ENCODE measurements around the gene TFB2M. TPM values are rescaled to one million over a fixed set of nuclear protein-coding genes. Genes with fewer than 3 reads are reported as not detected.

The TFB2M gene
- total and polyA plus RNA-seq, 10 of the 15 experiments (the other 5 are each of a cell fraction or from before 2014, with no cell fraction given) = 25.2 to 66.0 (median 36.1) TPM

- TF ChIP-seq SKIL (IDR thresholded peaks at IDR 0.05; ENCODE audit: low read depth, poor library complexity, severe bottlenecking) (peak; percentile 62), CBX5 (IDR thresholded peaks at IDR 0.05; ENCODE audit: low read depth) (peak; percentile 99)
Observed at GRCh38 chr1:246515390-246516005, 50.6 kb downstream of the TFB2M start (continued).

- no peak for FAIRE-seq
- peak overlapping the region; percentile 38; the same call in 1 of the 2 replicates for H3K4me2 ChIP-seq (ENCODE audit: control insufficient read depth, insufficient read depth)
- SMC1A ChIA-PET (ENCODE audit: uncharacterized antibody, unreplicated experiment) = no interaction called here
- no peak for TF ChIP-seq TBL1XR1 (IDR thresholded peaks at IDR 0.05; ENCODE audit: low read depth, low read length)
- TF ChIP-seq, protein P1, sequence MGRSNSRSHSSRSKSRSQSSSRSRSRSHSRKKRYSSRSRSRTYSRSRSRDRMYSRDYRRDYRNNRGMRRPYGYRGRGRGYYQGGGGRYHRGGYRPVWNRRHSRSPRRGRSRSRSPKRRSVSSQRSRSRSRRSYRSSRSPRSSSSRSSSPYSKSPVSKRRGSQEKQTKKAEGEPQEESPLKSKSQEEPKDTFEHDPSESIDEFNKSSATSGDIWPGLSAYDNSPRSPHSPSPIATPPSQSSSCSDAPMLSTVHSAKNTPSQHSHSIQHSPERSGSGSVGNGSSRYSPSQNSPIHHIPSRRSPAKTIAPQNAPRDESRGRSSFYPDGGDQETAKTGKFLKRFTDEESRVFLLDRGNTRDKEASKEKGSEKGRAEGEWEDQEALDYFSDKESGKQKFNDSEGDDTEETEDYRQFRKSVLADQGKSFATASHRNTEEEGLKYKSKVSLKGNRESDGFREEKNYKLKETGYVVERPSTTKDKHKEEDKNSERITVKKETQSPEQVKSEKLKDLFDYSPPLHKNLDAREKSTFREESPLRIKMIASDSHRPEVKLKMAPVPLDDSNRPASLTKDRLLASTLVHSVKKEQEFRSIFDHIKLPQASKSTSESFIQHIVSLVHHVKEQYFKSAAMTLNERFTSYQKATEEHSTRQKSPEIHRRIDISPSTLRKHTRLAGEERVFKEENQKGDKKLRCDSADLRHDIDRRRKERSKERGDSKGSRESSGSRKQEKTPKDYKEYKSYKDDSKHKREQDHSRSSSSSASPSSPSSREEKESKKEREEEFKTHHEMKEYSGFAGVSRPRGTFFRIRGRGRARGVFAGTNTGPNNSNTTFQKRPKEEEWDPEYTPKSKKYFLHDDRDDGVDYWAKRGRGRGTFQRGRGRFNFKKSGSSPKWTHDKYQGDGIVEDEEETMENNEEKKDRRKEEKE (IDR thresholded peaks at IDR 0.05) = no peak
- no peak for TF ChIP-seq MTA2 (IDR thresholded peaks at IDR 0.05; ENCODE audit: low read depth)
- no peak for TF ChIP-seq BRCA1 (IDR thresholded peaks at IDR 0.05; ENCODE audit: low read depth, low read length)
- TF ChIP-seq, protein P2, sequence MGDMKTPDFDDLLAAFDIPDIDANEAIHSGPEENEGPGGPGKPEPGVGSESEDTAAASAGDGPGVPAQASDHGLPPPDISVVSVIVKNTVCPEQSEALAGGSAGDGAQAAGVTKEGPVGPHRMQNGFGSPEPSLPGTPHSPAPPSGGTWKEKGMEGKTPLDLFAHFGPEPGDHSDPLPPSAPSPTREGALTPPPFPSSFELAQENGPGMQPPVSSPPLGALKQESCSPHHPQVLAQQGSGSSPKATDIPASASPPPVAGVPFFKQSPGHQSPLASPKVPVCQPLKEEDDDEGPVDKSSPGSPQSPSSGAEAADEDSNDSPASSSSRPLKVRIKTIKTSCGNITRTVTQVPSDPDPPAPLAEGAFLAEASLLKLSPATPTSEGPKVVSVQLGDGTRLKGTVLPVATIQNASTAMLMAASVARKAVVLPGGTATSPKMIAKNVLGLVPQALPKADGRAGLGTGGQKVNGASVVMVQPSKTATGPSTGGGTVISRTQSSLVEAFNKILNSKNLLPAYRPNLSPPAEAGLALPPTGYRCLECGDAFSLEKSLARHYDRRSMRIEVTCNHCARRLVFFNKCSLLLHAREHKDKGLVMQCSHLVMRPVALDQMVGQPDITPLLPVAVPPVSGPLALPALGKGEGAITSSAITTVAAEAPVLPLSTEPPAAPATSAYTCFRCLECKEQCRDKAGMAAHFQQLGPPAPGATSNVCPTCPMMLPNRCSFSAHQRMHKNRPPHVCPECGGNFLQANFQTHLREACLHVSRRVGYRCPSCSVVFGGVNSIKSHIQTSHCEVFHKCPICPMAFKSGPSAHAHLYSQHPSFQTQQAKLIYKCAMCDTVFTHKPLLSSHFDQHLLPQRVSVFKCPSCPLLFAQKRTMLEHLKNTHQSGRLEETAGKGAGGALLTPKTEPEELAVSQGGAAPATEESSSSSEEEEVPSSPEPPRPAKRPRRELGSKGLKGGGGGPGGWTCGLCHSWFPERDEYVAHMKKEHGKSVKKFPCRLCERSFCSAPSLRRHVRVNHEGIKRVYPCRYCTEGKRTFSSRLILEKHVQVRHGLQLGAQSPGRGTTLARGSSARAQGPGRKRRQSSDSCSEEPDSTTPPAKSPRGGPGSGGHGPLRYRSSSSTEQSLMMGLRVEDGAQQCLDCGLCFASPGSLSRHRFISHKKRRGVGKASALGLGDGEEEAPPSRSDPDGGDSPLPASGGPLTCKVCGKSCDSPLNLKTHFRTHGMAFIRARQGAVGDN (IDR thresholded peaks at IDR 0.05) = no peak
- TF ChIP-seq, protein P3, sequence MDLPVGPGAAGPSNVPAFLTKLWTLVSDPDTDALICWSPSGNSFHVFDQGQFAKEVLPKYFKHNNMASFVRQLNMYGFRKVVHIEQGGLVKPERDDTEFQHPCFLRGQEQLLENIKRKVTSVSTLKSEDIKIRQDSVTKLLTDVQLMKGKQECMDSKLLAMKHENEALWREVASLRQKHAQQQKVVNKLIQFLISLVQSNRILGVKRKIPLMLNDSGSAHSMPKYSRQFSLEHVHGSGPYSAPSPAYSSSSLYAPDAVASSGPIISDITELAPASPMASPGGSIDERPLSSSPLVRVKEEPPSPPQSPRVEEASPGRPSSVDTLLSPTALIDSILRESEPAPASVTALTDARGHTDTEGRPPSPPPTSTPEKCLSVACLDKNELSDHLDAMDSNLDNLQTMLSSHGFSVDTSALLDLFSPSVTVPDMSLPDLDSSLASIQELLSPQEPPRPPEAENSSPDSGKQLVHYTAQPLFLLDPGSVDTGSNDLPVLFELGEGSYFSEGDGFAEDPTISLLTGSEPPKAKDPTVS (IDR thresholded peaks at IDR 0.05; ENCODE audit: low read depth, low read length) = no peak
- TF ChIP-seq SREBF2 (IDR thresholded peaks at IDR 0.05; ENCODE audit: low read length) = no peak
- TF ChIP-seq YBX1 (IDR thresholded peaks at IDR 0.05) = no peak
Observed at GRCh38 chr1:246513619-246514343, 52.3 kb downstream of the TFB2M start.

More at GRCh38 chr1:246513619-246514343, 52.3 kb downstream of the TFB2M start:
- Histone ChIP-seq H3K27ac (ENCODE audit: control insufficient read depth, insufficient read depth) (no peak overlapping the region), H3K27me3 (replicated peaks in 1 of 2; ENCODE audit: control insufficient read depth in 2 of 2, insufficient read depth in 2 of 2, low read length in 1 of 2) (no peaks in the 10 kb centered on the region), H3K79me2 (ENCODE audit: control insufficient read depth, insufficient read depth, low read length) (no peaks in the 10 kb centered on the region), H3K4me1 (ENCODE audit: control insufficient read depth, insufficient read depth, low read length) (no peaks in the 10 kb centered on the region), H4K20me1 (ENCODE audit: control insufficient read depth, insufficient read depth) (no peaks in the 10 kb centered on the region), H2AFZ (ENCODE audit: control insufficient read depth, low read depth, low read length) (no peak overlapping the region), H3K4me3 (peak overlapping the region; percentile 8; the same call in 1 of the 2 replicates), H3K36me3 (ENCODE audit: control insufficient read depth in 2 of 2, insufficient read depth in 2 of 2, low read length in 1 of 2) (no peaks in the 10 kb centered on the region), H3K9me3 (replicated peaks; ENCODE audit: control insufficient read depth, insufficient read depth, low read length) (peaks cover 20% of the 10 kb centered on the region; the same call in 2 of the 3 replicates), H3K9ac (ENCODE audit: control insufficient read depth, insufficient read depth, low read length) (no peak overlapping the region)
- 78% methylated on average over 7 of the region's 7 CpGs for WGBS (ENCODE audit: insufficient coverage, insufficient replicate concordance, low lambda C conversion rate, missing lambda C conversion rate)
- CTCF ChIA-PET = interaction anchor here (1.5 kb wide), 1 partner anchor 11 kb away, joined by 3 read pairs; no protein-coding TSS in a partner anchor
- in situ Hi-C loops (cut with MboI) = no loop called here
- ATAC-seq (peak; percentile 38; the same call in 2 of the 3 replicates), DNase-seq (ENCODE audit: low read depth, low spot score) (no peak)
- RAD21 ChIA-PET (ENCODE audit: unreplicated experiment) = no interaction called here
- POLR2A ChIA-PET = interaction anchor here (0.6 kb wide), 1 partner anchor 37 kb away, joined by 3 read pairs; no protein-coding TSS in a partner anchor
- BruUV-seq (replicated peaks) = no TSS peak
- intact Hi-C loops (cut with micrococcal nuclease; ENCODE audit: unreplicated experiment) = no loop called here
